HG03039 (cell line): Measurements from ENCODE around the gene PANX1.

Experiments
- ATAC-seq: cut with Tn5 transposase; IDR thresholded peaks from one replicate; pipeline ENCODE4 v1.9.1; 2021; ENCODE audit warnings: mild to moderate bottlenecking, moderate library complexity; ENCODE audit not compliant: unreplicated experiment

Gene PANX1

GRCh38 chr11:94183251-94183885, 54.7 kb downstream of the PANX1 start:
- no peak for ATAC-seq

GRCh38 chr11:94183886-94184264, 55.2 kb downstream of the PANX1 start:
- peak; percentile 76 for ATAC-seq

- ATAC-seq = no peak
Measured at GRCh38 chr11:94184362-94184761, 55.7 kb downstream of the PANX1 start.

GRCh38 chr11:94184846-94185245, 56.2 kb downstream of the PANX1 start:
- no peak for ATAC-seq

GRCh38 chr11:94185416-94186084, 56.9 kb downstream of the PANX1 start:
- ATAC-seq = no peak

- ATAC-seq = no peak
Measured at GRCh38 chr11:94186342-94187203, 57.9 kb downstream of the PANX1 start.

GRCh38 chr11:94193288-94193687, 64.6 kb downstream of the PANX1 start:
- ATAC-seq = no peak

GRCh38 chr11:94194712-94195111, 66.1 kb downstream of the PANX1 start:
- ATAC-seq = no peak

GRCh38 chr11:94196363-94196762, 67.7 kb downstream of the PANX1 start:
- no peak for ATAC-seq

- no peak for ATAC-seq
Measured at GRCh38 chr11:94198718-94199117, 70.1 kb downstream of the PANX1 start.

- no peak for ATAC-seq
Measured at GRCh38 chr11:94199136-94200130, 70.8 kb downstream of the PANX1 start.

GRCh38 chr11:94201004-94201465, 72.4 kb downstream of the PANX1 start:
- ATAC-seq = no peak

- no peak for ATAC-seq
Measured at GRCh38 chr11:94203070-94203469, 74.4 kb downstream of the PANX1 start.

GRCh38 chr11:94211261-94211830, 82.7 kb downstream of the PANX1 start:
- ATAC-seq = no peak

- ATAC-seq = no peak
Measured at GRCh38 chr11:94212898-94213297, 84.3 kb downstream of the PANX1 start.

- ATAC-seq = no peak
Measured at GRCh38 chr11:94217705-94218104, 89.1 kb downstream of the PANX1 start.

GRCh38 chr11:94218372-94218771, 89.7 kb downstream of the PANX1 start:
- no peak for ATAC-seq

GRCh38 chr11:94219771-94220170, 91.1 kb downstream of the PANX1 start:
- ATAC-seq = no peak

GRCh38 chr11:94224078-94224477, 95.4 kb downstream of the PANX1 start:
- no peak for ATAC-seq
